HepG2 (cell line): Measurements from ENCODE around the gene PRKCB. TPM values are rescaled to one million over a fixed set of nuclear protein-coding genes. Genes with fewer than 3 reads are reported as not detected.

ENCODE experiments used
- ATAC-seq: fragments of 200-7000 bp; cut with Tn5 transposase; 3 replicates; pipeline ENCODE4 v1.9.1; 2020; ENCODE audit warnings: mild to moderate bottlenecking, moderate library complexity
- BruUV-seq: library from RNA; stranded (reverse); fragments of 400-500 nt; replicated peaks from 2 replicates; lab custom pipeline; 2021; lab: Mats Ljungman, UMichigan
- CTCF ChIA-PET: fragments of 300-600 bp; formaldehyde crosslinking; extraction: SDS; loops from one replicate; lab custom pipeline; 2021; ENCODE audit warnings: low total read pairs, inconsistent platforms, low intra/inter-chr PET ratio; lab: Yijun Ruan, JAX
- POLR2A ChIA-PET: fragments of 350-600 bp; sonication (Branson Sonifier 250); formaldehyde crosslinking; loops from one replicate; lab custom pipeline; 2020; ENCODE audit warnings: antibody characterized with exemption, inconsistent platforms; lab: Yijun Ruan, JAX
- DNase-seq: peaks from one replicate; pipeline ENCODE4 v3.0.0-alpha.2; 2015; ENCODE audit warnings: low spot score
- FAIRE-seq: peaks from 3 replicates; lab custom pipeline; 2011; peaks lifted over from hg19 to GRCh38; lab: Jason Lieb, UNC
- H2AFZ ChIP-seq: one replicate; pipeline ENCODE4 v1.6.1; 2011; ENCODE audit warnings: low read length, inconsistent platforms
- H3K27ac ChIP-seq: fragments of 300-600 bp; 3 replicates; pipeline ENCODE4 v1.8.0; 2011; ENCODE audit warnings: mixed run types, mild to moderate bottlenecking, mixed read lengths, low read length, inconsistent platforms; ENCODE audit not compliant: insufficient read depth; ENCODE audit errors: extremely low read length
- H3K27me3 ChIP-seq, 2 experiments: fragments of 200-600 bp in 1 of 2; 2 replicates in 1 of 2; 3 replicates in 1 of 2; pipeline versions ENCODE4 v1.6.0 to v1.8.0; 2011; ENCODE audit warnings: low read length in 2 of 2, mild to moderate bottlenecking in 2 of 2, moderate library complexity in 2 of 2, inconsistent platforms in 1 of 2; ENCODE audit not compliant: insufficient read depth in 2 of 2, control insufficient read depth in 1 of 2
- H3K36me3 ChIP-seq, 2 experiments: fragments of 200-600 bp in 1 of 2; replicated peaks in 1 of 2; 2 replicates in 1 of 2; 3 replicates in 1 of 2; pipeline versions ENCODE4 v1.5.1 to v1.8.0; 2011; ENCODE audit warnings: low read length in 2 of 2, inconsistent platforms in 1 of 2; ENCODE audit not compliant: insufficient read depth in 2 of 2, control insufficient read depth in 1 of 2
- H3K4me1 ChIP-seq: 2 replicates; pipeline ENCODE4 v1.5.1; 2012; ENCODE audit warnings: low read length, inconsistent platforms; ENCODE audit not compliant: insufficient read depth
- H3K4me2 ChIP-seq: 2 replicates; pipeline ENCODE4 v1.6.0; 2011; ENCODE audit warnings: low read depth, low read length, inconsistent platforms
- H3K4me3 ChIP-seq, 3 experiments: fragments of 200-600 bp in 1 of 3; sonication (generic), shearing (Covaris generic) in 1 of 3; replicated peaks in 1 of 3; 2 replicates each; pipeline ENCODE4 v1.5.1; 2011 to 2016; ENCODE audit warnings: low read length in 3 of 3, inconsistent platforms in 2 of 3, low read depth in 2 of 3, mild to moderate bottlenecking in 2 of 3, control low read depth in 1 of 3, mixed read lengths in 1 of 3; ENCODE audit not compliant: insufficient read depth in 1 of 3
- H3K79me2 ChIP-seq: one replicate; pipeline ENCODE4 v1.6.1; 2011; ENCODE audit warnings: low read length, inconsistent platforms; ENCODE audit not compliant: insufficient read depth
- H3K9ac ChIP-seq: 2 replicates; pipeline ENCODE4 v1.6.0; 2011; ENCODE audit warnings: mild to moderate bottlenecking, low read depth, low read length, inconsistent platforms; ENCODE audit not compliant: insufficient read depth
- H3K9me3 ChIP-seq: 2 replicates; pipeline ENCODE4 v1.5.1; 2012; ENCODE audit warnings: mild to moderate bottlenecking, low read length
- H4K20me1 ChIP-seq: 2 replicates; pipeline ENCODE4 v1.6.0; 2011; ENCODE audit warnings: inconsistent platforms, mild to moderate bottlenecking, low read length, moderate library complexity; ENCODE audit not compliant: insufficient read depth
- MYNN ChIP-seq: sonication (generic); formaldehyde crosslinking; IDR thresholded peaks from 2 replicates; pipeline ENCODE4 v1.4.0; 2020; ENCODE audit warnings: mild to moderate bottlenecking, low read depth, missing genetic modification reagents
- SKIL ChIP-seq: sonication (generic); formaldehyde crosslinking; IDR thresholded peaks from 2 replicates; pipeline ENCODE4 v1.8.0; 2022; ENCODE audit warnings: missing genetic modification reagents, mild to moderate bottlenecking, moderate library complexity, borderline replicate concordance
- ZNF768 ChIP-seq: sonication (generic); formaldehyde crosslinking; IDR thresholded peaks from 2 replicates; pipeline ENCODE4 v1.4.0; 2020; ENCODE audit warnings: missing genetic modification reagents
- ZNF780A ChIP-seq: sonication (generic); formaldehyde crosslinking; IDR thresholded peaks from 2 replicates; pipeline ENCODE4 v1.8.0; 2022; ENCODE audit warnings: mild to moderate bottlenecking, missing genetic modification reagents, moderate library complexity
- ZNF841 ChIP-seq: sonication (generic); formaldehyde crosslinking; IDR thresholded peaks from 2 replicates; pipeline ENCODE4 v1.8.1; 2023; ENCODE audit warnings: missing genetic modification reagents, borderline replicate concordance
- WGBS: methylation state at CpG from one replicate; pipeline ENCODE4 v1.1.6; 2017; ENCODE audit warnings: low lambda C conversion rate; 5-methylcytosine and 5-hydroxymethylcytosine counted together
- in situ Hi-C: cut with HindIII; loops from 2 replicates; pipeline ENCODE4 v1.10.0; 2017; ENCODE audit warnings: low pct_unique_long_range_greater_than_20kb; ENCODE audit not compliant: extremely low pct_ligation_motif_present
- intact Hi-C: fragments of 100-400 bp; cut with micrococcal nuclease; formaldehyde crosslinking; loops from one replicate; pipeline ENCODE4 v1.10.0; 2022; ENCODE audit not compliant: unreplicated experiment
- polyA plus RNA-seq, 8 experiments: library from polyadenylated mRNA; depleted of rRNA in 3 of 8; stranded (reverse) in 7 of 8; unstranded in 1 of 8; fragments of >200 nt; fragmentation: Illumina TruSeq in 4 of 8; extraction: Trizol in 4 of 8; gene quantifications; 2 replicates each; pipeline versions ENCODE4 v1.2.1 to v1.2.3, GENCODE V29; 2011 to 2016; ENCODE audit warnings: low read depth in 4 of 8, missing spikeins in 1 of 8, mixed read lengths in 1 of 8; ENCODE audit not compliant: insufficient read depth in 1 of 8
- total RNA-seq, 5 experiments: library from RNA; depleted of rRNA; stranded (reverse); fragments of >200 nt; fragmentation: Illumina TruSeq; extraction: Trizol; gene quantifications; 2 replicates each; pipeline ENCODE4 v1.2.3, GENCODE V29; 2016; ENCODE audit warnings: low read depth in 1 of 5

The PRKCB gene
- total and polyA plus RNA-seq, 2 of the 13 experiments (the other 11 are each of a cell fraction or from before 2014, with no cell fraction given) = 0.01 TPM; not detected in 1

- BruUV-seq = no TSS peak
- in situ Hi-C loops = no loop called here
- H3K79me2 ChIP-seq = no peaks in the 10 kb centered on the region
- H4K20me1 ChIP-seq = no peaks in the 10 kb centered on the region
- no peak for ATAC-seq
- no peak overlapping the region for H3K27ac ChIP-seq
- no peak for TF ChIP-seq MYNN
- no peak for TF ChIP-seq ZNF780A (CRISPR knock-in tag)
- no peak for TF ChIP-seq ZNF841 (CRISPR knock-in tag)
- TF ChIP-seq, all 625 proteins: peak for 0
- ChIA-PET CTCF (no interaction called here), POLR2A (no interaction called here)
- H3K9me3 ChIP-seq = no peaks in the 10 kb centered on the region
- no peak for FAIRE-seq
- no peak overlapping the region for H3K4me3 ChIP-seq
- H3K4me2 ChIP-seq = no peak overlapping the region
- DNase-seq = no peak
- no peaks in the 10 kb centered on the region for H3K36me3 ChIP-seq
- no peak overlapping the region for H2AFZ ChIP-seq
- intact Hi-C loops = no loop called here
- peaks cover 1 to 12% of the 10 kb centered on the region in 2 experiments; a peak in 4 of 5 replicates for H3K27me3 ChIP-seq
- H3K9ac ChIP-seq = no peak overlapping the region
- no peaks in the 10 kb centered on the region for H3K4me1 ChIP-seq
- WGBS = 2% methylated on average over 9 of the region's 12 CpGs
These were observed 219.1 kb downstream of the PRKCB start for GRCh38 chr16:24054741-24055491.

- Histone ChIP-seq H3K27ac (no peak overlapping the region), H3K79me2 (no peaks in the 10 kb centered on the region), H3K36me3 (no peaks in the 10 kb centered on the region), H4K20me1 (no peaks in the 10 kb centered on the region), H3K4me2 (no peak overlapping the region), H3K9me3 (no peaks in the 10 kb centered on the region), H3K27me3 (peaks cover 1 to 8% of the 10 kb centered on the region in 2 experiments; a peak in 4 of 5 replicates), H3K4me3 (no peak overlapping the region), H2AFZ (no peak overlapping the region)
- 26% methylated on average over 3 of the region's 3 CpGs for WGBS
- CTCF ChIA-PET = no interaction called here
- no peak for ATAC-seq
- in situ Hi-C loops (no loop called here), intact Hi-C loops (no loop called here)
- no TSS peak for BruUV-seq
- POLR2A ChIA-PET = no interaction called here
- no peak for FAIRE-seq
- peak; percentile 57 for TF ChIP-seq ZNF768
- no peak for TF ChIP-seq SKIL (CRISPR knock-in tag)
- TF ChIP-seq, all 625 proteins: peak for 1
- H3K4me1 ChIP-seq = no peaks in the 10 kb centered on the region
- no peak overlapping the region for H3K9ac ChIP-seq
- no peak for DNase-seq
These were observed 226.6 kb downstream of the PRKCB start for GRCh38 chr16:24062270-24062817.
